Stimulated activated CD8-positive, alpha-beta memory T cell treated with anti-CD3 and anti-CD28 coated beads, Interleukin-15, amount 100 ng/mL, for 1 hour (primary cell): ENCODE data around the gene PTGDS.

Source experiments
- DNase-seq: peaks from one replicate; pipeline ENCODE4 v3.0.0-alpha.2; 2020; ENCODE audit warnings: low read depth

The PTGDS gene

DNA sequence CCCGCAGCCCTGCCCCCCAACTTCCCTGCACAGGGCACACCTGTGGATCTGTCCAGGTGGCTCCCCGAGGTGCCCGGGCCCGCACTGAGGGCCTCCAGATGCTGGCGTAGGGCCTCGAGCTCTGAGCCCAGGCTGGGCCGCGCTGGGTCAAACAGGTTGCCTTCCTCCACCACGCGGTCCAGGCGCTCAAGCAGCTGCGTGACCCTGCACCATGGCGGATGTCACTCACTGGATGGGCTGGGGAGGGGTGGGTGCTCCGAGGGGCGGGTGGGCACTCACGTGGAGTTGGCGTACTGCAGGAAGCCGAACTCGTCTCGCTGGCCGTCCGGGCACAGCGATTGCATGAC lies 45.3 kb downstream of the PTGDS start:
- no peak for DNase-seq

DNA sequence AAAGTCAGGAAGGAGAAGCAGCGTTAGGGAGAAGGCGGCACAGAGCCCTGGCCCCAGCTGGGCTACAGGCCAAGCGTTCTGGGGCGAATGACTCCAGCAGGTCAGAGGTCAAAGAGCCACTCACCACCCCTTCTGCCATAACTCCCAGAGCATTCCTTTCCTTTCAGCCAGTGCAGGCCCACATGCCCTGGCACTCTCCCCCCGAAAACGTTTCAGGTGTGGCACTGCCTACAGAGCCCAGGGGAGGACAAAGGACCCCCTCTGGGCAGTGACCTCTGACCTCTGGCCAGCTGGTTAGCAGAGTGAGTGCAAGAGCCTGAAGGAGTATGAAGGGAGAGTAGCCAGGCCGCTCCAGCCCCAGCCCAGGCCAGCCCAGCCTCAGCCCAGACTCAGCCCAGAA lies 45.9 kb downstream of the PTGDS start:
- DNase-seq, result no peak

DNA sequence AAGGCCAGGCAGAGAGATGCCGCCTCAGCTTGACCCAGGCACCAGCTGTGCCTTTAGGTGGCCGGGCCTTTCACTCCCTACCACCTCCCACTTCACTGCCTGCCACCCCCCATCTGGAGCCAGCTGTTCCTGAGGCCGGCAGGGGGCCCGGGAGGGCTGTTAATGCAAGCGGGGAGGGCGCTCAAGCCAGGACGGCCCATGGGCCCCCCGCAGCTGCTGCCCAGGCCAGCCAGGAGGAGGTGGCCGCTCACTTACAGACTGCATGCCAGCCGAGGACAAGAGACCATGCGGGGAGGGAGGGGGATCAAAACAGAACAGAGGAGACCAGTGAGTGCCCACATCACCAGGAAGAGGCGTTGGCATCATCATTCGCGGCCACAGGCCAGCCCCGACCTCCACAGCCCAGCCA lies 46.3 kb downstream of the PTGDS start:
- no peak for DNase-seq

DNA sequence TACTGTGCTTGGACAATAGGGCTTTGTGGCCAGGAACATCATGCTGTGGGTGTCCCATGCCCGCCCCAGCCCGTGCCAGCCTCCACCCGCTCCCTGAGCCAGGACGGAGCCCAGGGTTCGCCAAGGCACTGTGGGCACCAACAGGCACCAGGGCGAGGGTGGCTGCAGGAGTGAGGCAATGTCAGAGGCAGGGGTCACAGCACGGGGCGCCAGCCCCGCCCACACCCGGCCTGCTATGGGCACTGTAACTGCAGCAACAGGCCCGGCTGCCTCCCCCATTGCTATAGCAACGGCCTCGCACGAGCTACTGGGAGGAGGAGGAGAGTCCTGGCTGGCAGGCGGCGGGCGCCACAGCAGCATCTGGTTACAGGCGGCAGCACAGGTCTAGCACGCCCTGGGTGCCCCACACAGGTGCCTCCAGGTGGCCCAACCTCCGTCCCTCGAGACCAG lies 48.2 kb downstream of the PTGDS start:
- DNase-seq, result no peak

DNA sequence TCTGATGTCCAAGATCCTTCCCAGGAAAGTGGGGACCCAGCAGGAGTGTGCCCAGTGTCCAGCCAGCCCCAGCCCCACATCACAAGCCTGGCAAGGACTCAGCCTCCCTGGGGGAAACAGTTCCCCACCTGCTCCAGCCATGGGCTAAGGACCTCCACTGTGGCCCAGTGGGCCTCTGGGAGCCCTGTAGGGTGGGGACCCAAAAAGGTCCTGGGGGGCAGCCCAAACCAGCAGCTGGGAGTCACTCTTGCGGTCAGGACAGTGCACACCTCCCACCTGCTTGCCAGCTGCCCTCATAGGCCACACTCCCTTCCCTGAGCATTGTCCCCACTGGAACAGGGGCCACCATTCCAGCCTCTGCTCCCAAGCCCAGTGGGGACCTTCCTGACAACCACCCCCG lies 49.1 kb downstream of the PTGDS start:
- no peak for DNase-seq

DNA sequence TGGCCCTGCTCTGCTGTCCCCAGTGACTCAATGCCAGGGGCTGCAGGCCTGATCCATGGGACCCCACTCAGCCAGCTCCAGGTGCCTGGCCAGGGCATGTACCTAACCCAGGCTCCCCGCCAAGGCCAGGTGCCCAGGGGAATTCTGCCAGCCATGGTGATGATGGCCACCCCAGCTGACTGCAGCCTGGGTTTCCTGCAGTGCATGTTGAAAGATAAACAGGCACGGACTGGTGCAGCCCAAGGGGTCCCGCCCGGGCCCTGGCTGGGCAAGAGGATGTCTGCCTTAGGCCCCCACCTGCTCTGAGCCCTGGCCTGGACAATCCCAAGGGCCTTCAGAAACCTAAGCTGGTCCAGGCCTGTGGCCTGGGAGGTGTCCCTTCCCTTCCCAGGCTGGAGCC lies 49.5 kb downstream of the PTGDS start:
- DNase-seq, result no peak

DNA sequence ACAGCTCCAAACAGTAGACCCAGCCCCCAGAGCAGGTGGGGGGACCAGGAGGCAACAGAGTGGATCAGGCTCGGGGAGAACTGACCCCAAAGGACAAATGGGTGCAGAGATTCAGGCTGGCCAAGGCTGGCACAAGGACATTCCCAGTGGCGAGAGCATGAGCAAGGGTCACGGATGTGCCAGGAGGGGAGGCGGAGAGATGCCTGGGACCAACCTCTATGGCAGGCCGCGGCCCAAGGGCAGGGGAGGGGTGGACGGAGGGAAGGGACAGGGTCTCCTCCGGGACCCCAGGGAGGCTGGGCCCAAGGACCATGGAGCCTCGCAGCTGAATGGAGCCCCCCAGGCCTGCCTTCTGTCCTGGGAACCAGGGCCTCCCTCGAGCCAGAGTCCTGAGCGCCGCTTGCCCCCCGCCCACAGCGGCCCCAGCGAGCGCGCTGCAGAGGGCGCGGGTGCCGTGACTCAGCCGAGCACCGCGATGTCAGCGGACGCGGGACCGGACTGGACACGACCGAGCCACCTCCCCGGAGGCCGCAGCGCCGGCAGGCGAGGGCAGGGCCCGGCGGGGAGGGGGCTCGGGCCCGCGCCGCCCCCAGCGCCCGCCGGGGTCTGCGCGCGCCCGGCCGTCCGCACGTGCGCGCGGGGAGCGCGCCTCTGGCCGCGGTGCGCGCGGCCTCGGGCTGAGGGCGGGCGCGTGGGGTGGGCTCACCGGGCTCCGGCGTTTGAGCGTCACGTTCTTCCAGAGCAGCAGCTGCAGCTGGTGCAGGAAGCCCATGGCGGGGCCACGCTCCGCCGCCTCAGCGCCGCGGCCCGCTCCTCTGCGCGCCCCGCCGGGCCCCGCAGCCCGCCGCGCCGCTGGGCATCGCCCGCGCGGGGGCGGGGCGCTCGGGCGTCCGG lies 50.3 kb downstream of the PTGDS start, which contains the start of gene ABCA2:
TSS of gene ABCA2 (minus strand) at position 869 of the 894 bp plus-strand sequence. CDS start at position 772, 97 bp downstream.
- no peak for DNase-seq

DNA sequence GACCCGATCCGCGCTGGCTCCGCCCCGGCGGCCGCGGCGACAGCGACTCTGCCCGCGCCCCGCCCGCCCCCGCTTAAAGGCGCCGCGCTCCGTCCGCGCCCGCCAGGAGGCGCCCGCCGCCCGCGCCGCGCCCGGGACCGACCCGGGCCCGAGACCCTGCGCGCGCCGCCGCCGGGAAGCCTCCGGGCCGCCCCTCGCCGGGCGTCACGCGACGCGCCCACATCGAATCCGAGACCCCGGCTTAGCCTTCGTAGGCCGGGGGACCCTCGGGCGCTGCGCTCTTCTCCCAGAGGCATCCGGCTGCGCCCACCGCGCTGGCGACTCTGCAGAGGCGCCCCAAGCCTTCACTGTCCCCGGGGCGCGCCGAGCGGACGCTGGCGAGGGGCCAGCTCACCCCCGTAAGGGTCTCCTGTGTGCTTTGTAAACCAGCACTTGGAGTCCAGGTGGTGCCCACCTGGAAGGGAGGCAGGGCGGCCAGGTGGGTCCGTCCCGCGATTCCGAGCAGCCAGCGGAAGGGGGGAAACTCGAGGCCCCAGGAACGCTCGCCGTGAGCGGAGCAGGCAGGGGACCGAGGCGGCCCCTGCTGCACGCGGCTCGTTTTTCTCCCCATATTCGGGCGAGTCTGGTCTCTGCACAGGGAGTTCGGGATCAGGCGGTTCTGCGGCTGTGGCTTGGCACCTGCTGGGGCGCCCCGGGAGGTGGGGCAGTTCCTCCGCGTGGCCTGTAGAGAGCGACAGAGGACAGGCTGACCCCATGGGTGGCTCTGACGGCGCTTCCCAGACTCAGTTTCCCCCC lies 51.2 kb downstream of the PTGDS start:
- DNase-seq, result no peak

DNA sequence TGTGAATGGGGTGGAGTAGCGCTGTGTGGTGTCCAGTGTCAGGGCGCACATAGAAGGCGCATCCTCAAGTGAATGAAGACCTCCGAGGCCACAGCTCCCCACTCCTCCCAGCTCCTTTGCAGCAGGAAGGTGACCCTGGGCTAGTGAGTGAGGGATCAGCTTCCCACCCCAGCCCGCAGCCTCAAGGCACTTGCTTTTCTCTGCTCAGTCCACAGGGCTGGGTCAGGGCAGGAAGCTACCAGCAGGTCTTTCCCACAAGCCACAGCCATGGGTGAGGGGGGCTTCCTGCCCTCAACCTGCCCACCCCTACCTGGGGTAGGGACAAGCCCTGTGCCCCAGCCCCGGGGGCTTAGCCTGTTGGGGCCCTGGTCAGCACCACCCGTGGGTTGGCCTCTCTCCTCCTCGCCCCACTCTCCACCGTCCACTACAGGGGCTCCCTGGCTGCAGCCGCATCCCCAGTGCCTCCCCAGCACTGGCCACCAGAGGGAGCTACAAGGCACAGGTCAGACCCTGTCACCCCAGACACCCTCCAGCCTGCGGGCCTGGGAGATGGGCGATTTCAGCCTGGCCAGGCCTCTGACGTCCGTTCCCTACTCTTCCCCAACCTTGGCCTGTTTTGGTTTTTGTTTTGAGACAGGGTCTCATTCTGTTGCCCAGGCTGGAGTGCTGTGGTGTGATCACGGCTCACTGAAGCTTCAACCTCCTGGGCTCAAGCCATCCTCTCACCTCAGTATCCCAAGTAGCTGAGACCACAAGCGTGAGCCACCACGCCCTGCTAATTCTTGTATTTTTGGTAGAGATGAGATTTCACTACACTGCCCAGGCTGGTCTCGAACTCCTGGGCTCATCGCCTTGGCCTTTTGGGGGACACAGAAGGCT lies 52.0 kb downstream of the PTGDS start:
- peak; percentile 50 for DNase-seq

DNA sequence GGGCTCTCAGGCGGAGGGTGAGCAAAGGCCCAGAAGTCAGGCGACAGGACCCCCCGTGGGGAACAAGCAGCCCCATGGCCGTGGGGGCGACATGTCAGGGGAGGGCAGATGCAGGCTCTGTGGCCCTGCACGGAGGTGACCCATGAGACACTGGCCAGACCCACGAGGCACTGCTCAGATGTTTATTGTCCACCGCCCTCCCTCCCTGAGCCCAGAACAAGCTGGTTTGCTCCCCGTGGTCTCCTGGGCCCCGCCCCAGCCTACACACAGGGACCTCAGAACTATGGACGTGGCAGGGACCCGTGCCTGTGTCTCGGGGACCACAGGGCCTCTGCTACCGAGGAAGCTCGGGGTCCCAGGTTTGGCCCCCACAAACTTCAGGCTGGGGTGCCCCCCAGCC lies 52.7 kb downstream of the PTGDS start:
- DNase-seq, result no peak

DNA sequence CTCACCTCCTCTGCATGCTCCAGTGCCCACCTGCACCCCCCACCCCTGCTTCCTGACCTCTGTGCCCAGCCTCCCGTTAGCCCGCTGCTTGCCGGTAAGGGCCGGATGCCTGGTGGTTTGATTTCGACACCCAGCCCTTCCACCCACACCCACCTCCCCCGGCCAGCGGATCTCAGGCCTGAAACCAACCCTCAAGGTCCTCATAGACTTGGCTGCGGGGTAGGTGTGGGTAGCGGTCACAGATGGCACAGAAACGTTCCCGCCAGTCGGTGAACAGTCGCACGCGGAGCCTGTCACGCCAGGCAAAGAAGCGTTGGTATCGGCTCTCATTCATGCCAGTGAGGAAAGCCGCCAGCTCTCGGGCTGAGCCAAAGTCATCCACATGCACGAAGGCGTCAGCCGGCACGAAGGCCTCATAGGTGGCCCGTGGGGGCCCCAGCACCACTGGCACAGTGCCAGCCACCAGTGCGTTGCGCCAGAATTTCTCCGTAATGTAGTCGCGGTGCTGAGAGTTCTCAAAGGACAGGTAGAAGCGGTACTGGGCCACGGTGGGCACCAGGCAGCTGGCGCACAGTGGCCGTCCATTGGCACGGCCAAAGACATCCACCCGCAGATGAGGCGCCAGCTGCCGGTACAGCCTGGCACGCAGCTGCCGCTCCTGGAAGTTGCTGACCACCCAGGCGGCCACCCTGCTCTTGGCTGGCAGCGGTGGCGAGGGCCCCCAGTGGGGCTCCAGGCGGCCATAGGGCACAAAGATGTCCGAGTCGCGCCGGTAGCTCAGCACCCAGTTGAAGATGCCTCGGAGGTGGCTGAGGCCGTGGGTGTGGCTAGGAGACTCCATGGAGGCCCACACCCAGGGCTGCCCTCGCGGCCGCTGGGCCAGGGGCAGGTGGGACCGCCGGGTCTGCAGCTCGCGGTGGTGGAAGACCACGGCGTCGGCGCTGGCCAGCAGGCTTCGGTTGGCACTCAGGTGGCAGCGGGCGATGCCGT lies 53.5 kb downstream of the PTGDS start:
- DNase-seq, result no peak
